Measurements from ENCODE around the gene HIPK1. TPM values are rescaled to one million over a fixed set of nuclear protein-coding genes. Genes with fewer than 3 reads are reported as not detected.
A peak's percentile ranks its signal among the peaks of the same experiment; 100 is the strongest.

The HIPK1 gene
- total RNA-seq, 3 donors from 2014 or later: 66.0 to 99.7 (median 68.8) TPM

DNA sequence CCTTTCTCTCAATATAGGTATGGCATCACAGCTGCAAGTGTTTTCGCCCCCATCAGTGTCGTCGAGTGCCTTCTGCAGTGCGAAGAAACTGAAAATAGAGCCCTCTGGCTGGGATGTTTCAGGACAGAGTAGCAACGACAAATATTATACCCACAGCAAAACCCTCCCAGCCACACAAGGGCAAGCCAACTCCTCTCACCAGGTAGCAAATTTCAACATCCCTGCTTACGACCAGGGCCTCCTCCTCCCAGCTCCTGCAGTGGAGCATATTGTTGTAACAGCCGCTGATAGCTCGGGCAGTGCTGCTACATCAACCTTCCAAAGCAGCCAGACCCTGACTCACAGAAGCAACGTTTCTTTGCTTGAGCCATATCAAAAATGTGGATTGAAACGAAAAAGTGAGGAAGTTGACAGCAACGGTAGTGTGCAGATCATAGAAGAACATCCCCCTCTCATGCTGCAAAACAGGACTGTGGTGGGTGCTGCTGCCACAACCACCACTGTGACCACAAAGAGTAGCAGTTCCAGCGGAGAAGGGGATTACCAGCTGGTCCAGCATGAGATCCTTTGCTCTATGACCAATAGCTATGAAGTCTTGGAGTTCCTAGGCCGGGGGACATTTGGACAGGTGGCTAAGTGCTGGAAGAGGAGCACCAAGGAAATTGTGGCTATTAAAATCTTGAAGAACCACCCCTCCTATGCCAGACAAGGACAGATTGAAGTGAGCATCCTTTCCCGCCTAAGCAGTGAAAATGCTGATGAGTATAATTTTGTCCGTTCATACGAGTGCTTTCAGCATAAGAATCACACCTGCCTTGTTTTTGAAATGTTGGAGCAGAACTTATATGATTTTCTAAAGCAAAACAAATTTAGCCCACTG lies 11.5 kb downstream of the HIPK1 start:
- H3K4me3 ChIP-seq: no peak overlapping the region
- no peak for DNase-seq
- no peaks in the 10 kb centered on the region for H3K9me3 ChIP-seq
- peaks cover 8% of the 10 kb centered on the region for H3K4me1 ChIP-seq (ENCODE audit: low read depth)
- H3K36me3 ChIP-seq (ENCODE audit: low read depth): no peaks in the 10 kb centered on the region
- intact Hi-C loops (cut with DNase I, micrococcal nuclease): no loop called here
- TF ChIP-seq, protein P1, sequence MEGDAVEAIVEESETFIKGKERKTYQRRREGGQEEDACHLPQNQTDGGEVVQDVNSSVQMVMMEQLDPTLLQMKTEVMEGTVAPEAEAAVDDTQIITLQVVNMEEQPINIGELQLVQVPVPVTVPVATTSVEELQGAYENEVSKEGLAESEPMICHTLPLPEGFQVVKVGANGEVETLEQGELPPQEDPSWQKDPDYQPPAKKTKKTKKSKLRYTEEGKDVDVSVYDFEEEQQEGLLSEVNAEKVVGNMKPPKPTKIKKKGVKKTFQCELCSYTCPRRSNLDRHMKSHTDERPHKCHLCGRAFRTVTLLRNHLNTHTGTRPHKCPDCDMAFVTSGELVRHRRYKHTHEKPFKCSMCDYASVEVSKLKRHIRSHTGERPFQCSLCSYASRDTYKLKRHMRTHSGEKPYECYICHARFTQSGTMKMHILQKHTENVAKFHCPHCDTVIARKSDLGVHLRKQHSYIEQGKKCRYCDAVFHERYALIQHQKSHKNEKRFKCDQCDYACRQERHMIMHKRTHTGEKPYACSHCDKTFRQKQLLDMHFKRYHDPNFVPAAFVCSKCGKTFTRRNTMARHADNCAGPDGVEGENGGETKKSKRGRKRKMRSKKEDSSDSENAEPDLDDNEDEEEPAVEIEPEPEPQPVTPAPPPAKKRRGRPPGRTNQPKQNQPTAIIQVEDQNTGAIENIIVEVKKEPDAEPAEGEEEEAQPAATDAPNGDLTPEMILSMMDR (IDR thresholded peaks at IDR 0.05): no peak
- ATAC-seq: peak; percentile 43

DNA sequence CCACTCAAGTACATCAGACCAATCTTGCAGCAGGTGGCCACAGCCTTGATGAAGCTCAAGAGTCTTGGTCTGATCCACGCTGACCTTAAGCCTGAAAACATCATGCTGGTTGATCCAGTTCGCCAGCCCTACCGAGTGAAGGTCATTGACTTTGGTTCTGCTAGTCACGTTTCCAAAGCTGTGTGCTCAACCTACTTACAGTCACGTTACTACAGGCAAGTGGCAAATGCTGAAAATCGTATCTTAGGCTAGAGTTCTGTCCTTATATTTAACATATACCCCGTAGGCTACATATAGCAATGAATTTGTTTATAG lies 12.1 kb downstream of the HIPK1 start:
- intact Hi-C loops (cut with DNase I, micrococcal nuclease): no loop called here

DNA sequence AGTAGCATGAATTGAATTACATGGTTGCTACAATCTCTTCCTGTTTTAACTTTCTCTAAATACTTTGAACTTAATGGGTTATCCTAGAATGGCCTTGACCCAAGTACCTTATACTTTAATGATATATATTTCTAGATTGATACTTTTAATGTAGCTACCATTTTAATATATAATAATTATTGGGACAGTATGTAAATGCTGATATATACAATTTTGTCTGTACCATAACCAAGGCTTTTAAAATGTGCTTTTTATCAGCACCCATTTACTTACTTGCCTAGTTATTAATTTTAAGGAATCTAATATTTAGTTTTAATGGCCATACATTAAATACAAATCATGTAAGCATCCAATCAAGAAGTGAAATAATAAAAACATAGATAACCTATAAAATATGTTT lies 13.4 kb downstream of the HIPK1 start:
- intact Hi-C loops (cut with DNase I, micrococcal nuclease): no loop called here
- no peaks in the 10 kb centered on the region for H3K36me3 ChIP-seq (ENCODE audit: low read depth)
- H3K4me3 ChIP-seq: no peak overlapping the region
- H3K4me1 ChIP-seq (ENCODE audit: low read depth): peaks cover 23% of the 10 kb centered on the region
- H3K9me3 ChIP-seq: no peaks in the 10 kb centered on the region
- ATAC-seq: no peak
- TF ChIP-seq, protein P1 (IDR thresholded peaks at IDR 0.05): no peak
- no peak for DNase-seq

More for the DNA sequence above, 12.1 kb downstream of the HIPK1 start:
- peaks cover 13% of the 10 kb centered on the region for H3K4me1 ChIP-seq (ENCODE audit: low read depth)
- H3K4me3 ChIP-seq: no peak overlapping the region
- no peak for ATAC-seq
- TF ChIP-seq, protein P1 (IDR thresholded peaks at IDR 0.05): no peak
- no peaks in the 10 kb centered on the region for H3K9me3 ChIP-seq
- H3K36me3 ChIP-seq (ENCODE audit: low read depth): no peaks in the 10 kb centered on the region
- DNase-seq: no peak

DNA sequence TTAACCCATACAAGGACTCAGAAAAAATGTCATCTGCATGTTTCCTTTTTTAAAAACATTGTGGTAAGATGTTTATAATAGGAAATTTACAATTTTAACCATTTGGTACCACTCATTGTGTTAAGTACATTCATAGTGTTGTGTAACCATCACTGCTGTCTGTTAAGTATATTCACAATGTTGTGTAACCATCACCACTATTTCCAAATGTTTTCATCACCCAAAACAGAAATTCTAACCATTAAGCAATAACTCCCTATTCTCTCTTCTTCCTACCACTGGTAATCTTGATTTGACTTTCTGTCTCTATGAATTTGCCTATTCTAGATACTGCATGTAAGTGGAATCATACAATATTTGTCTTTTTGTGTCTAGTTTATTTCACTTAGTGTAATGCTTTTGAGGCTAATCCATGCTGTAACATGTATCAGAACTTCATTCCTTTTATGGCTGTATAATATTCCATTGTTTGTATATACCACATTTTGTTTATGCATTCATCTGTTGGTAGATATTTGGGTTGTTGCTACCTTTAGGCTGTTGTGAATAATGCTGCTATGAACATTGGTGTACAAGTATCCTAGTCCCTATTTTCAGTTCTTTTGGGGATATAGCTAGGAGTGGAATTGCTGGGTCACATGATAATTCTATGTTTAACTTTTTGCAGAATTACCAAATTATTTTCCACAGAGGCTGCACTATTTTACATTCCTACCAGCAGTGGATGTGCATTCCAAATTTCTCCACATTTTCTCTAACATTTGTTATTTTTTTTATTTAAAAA lies 14.1 kb downstream of the HIPK1 start:
- no peak for ATAC-seq

DNA sequence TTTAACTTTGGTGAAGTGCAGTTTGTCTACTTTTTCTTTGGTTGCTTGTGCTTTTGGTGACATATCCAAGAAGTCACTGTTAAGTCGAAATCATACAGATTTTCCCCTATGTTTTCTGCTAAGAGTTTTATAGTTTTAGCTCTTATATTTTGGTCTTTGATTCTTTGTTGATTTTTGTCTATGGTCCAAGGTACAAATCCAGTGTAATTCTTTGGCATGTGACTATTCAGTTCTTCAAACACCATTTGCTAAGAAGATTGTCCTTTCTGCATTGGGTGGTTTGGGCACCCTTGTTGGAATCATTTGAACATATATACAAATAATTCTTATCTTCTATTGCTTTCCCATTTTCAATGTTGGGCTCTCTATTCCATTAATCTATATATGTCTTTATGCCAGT lies 16.2 kb downstream of the HIPK1 start:
- H3K4me3 ChIP-seq: no peak overlapping the region
- intact Hi-C loops (cut with DNase I, micrococcal nuclease): no loop called here
- TF ChIP-seq, protein P1 (IDR thresholded peaks at IDR 0.05): no peak
- no peaks in the 10 kb centered on the region for H3K9me3 ChIP-seq
- DNase-seq (no peak), ATAC-seq (no peak)
- peaks cover 29% of the 10 kb centered on the region for H3K4me1 ChIP-seq (ENCODE audit: low read depth)
- H3K36me3 ChIP-seq (ENCODE audit: low read depth): no peaks in the 10 kb centered on the region

More for the DNA sequence above, 14.1 kb downstream of the HIPK1 start:
- no peak for DNase-seq
- TF ChIP-seq, protein P1 (IDR thresholded peaks at IDR 0.05): no peak
- Histone ChIP-seq H3K36me3 (ENCODE audit: low read depth) (no peaks in the 10 kb centered on the region), H3K4me3 (no peak overlapping the region), H3K9me3 (no peaks in the 10 kb centered on the region), H3K4me1 (ENCODE audit: low read depth) (peaks cover 27% of the 10 kb centered on the region)
- intact Hi-C loops (cut with DNase I, micrococcal nuclease): no loop called here

Measured in mucosa of descending colon (tissue), 3 donors.